ENCODE data around the gene SH3RF2.
"Not testable (repeated sequence)": the region's sequence is repeated elsewhere in the genome, so short reads cannot be mapped to it uniquely, and the experiment has no call there.

The SH3RF2 gene

GRCh38 chr5:145962001-145962400 lies 25.6 kb downstream of the SH3RF2 start:
- Histone ChIP-seq H3K4me1 (ENCODE audit: low read length) (peaks cover 18% of the 10 kb centered on the region; the same call in 1 of the 2 replicates), H4K20me1 (ENCODE audit: insufficient read depth, low read length) (no peaks in the 10 kb centered on the region), H3K4me3 (ENCODE audit: low read length) (no peak overlapping the region), H3K4me2 (ENCODE audit: low read depth, low read length) (no peak overlapping the region), H3K27ac (ENCODE audit: low read length) (no peak overlapping the region), H3K36me3 (replicated peaks; ENCODE audit: insufficient read depth, low read length) (no peaks in the 10 kb centered on the region), H3K9me3 (replicated peaks; ENCODE audit: insufficient read depth, low read length) (no peaks in the 10 kb centered on the region), H3F3A (ENCODE audit: insufficient read depth, low read length) (peaks cover 4% of the 10 kb centered on the region; the same call in 1 of the 2 replicates), H3K27me3 (replicated peaks; ENCODE audit: insufficient read depth, low read length) (no peaks in the 10 kb centered on the region), H3K9me2 (replicated peaks; ENCODE audit: insufficient read depth, low read length) (no peaks in the 10 kb centered on the region), H3K79me2 (ENCODE audit: low read length) (no peaks in the 10 kb centered on the region), H3K9ac (ENCODE audit: low read length) (no peak overlapping the region), H2AFZ (ENCODE audit: low read length) (no peak overlapping the region)
- no peak for DNase-seq
- TF ChIP-seq EZH2 (optimal IDR thresholded peaks at IDR 0.05; ENCODE audit: low read depth, low read length) = no peak
- no peak for TF ChIP-seq EZH2phosphoT487 (IDR thresholded peaks at IDR 0.05; ENCODE audit: low read length)
- no peak for TF ChIP-seq CTCF (IDR thresholded peaks at IDR 0.05; ENCODE audit: low read length)

GRCh38 chr5:145964008-145964407 lies 27.6 kb downstream of the SH3RF2 start:
- not testable (repeated sequence) for H4K20me1 ChIP-seq (ENCODE audit: insufficient read depth, low read length); H3K9ac ChIP-seq (ENCODE audit: low read length); H3F3A ChIP-seq (ENCODE audit: insufficient read depth, low read length); H3K9me2 ChIP-seq (replicated peaks; ENCODE audit: insufficient read depth, low read length); DNase-seq; H2AFZ ChIP-seq (ENCODE audit: low read length); H3K36me3 ChIP-seq (replicated peaks; ENCODE audit: insufficient read depth, low read length); H3K27ac ChIP-seq (ENCODE audit: low read length); H3K9me3 ChIP-seq (replicated peaks; ENCODE audit: insufficient read depth, low read length); H3K4me3 ChIP-seq (ENCODE audit: low read length); H3K4me2 ChIP-seq (ENCODE audit: low read depth, low read length); H3K79me2 ChIP-seq (ENCODE audit: low read length); H3K27me3 ChIP-seq (replicated peaks; ENCODE audit: insufficient read depth, low read length)
- peaks cover 18% of the 10 kb centered on the region; the same call in 1 of the 2 replicates for H3K4me1 ChIP-seq (ENCODE audit: low read length)

- Histone ChIP-seq H3K79me2 (ENCODE audit: low read length) (no peaks in the 10 kb centered on the region), H3K9ac (ENCODE audit: low read length) (no peak overlapping the region), H3K4me2 (ENCODE audit: low read depth, low read length) (no peak overlapping the region), H3K27ac (ENCODE audit: low read length) (no peak overlapping the region), H3K9me2 (replicated peaks; ENCODE audit: insufficient read depth, low read length) (no peaks in the 10 kb centered on the region), H4K20me1 (ENCODE audit: insufficient read depth, low read length) (no peaks in the 10 kb centered on the region), H3K27me3 (replicated peaks; ENCODE audit: insufficient read depth, low read length) (no peaks in the 10 kb centered on the region), H3K9me3 (replicated peaks; ENCODE audit: insufficient read depth, low read length) (no peaks in the 10 kb centered on the region), H3K4me1 (ENCODE audit: low read length) (peaks cover 14% of the 10 kb centered on the region; the same call in 1 of the 2 replicates), H3K36me3 (replicated peaks; ENCODE audit: insufficient read depth, low read length) (no peaks in the 10 kb centered on the region), H2AFZ (ENCODE audit: low read length) (no peak overlapping the region), H3F3A (ENCODE audit: insufficient read depth, low read length) (peaks cover 4% of the 10 kb centered on the region; the same call in 1 of the 2 replicates), H3K4me3 (ENCODE audit: low read length) (no peak overlapping the region)
- no peak for DNase-seq
- TF ChIP-seq EZH2 (optimal IDR thresholded peaks at IDR 0.05; ENCODE audit: low read depth, low read length) (no peak), EZH2phosphoT487 (IDR thresholded peaks at IDR 0.05; ENCODE audit: low read length) (no peak), CTCF (IDR thresholded peaks at IDR 0.05; ENCODE audit: low read length) (no peak)
Measured at GRCh38 chr5:145965804-145966203, 29.4 kb downstream of the SH3RF2 start.

- no peak for TF ChIP-seq EZH2 (optimal IDR thresholded peaks at IDR 0.05; ENCODE audit: low read depth, low read length)
- TF ChIP-seq EZH2phosphoT487 (IDR thresholded peaks at IDR 0.05; ENCODE audit: low read length) = no peak
- no peak for TF ChIP-seq CTCF (IDR thresholded peaks at IDR 0.05; ENCODE audit: low read length)
- Histone ChIP-seq H3K4me3 (ENCODE audit: low read length) (no peak overlapping the region), H4K20me1 (ENCODE audit: insufficient read depth, low read length) (no peaks in the 10 kb centered on the region), H3K4me2 (ENCODE audit: low read depth, low read length) (no peak overlapping the region), H3K79me2 (ENCODE audit: low read length) (no peaks in the 10 kb centered on the region), H3K4me1 (ENCODE audit: low read length) (no peaks in the 10 kb centered on the region), H3K9me3 (replicated peaks; ENCODE audit: insufficient read depth, low read length) (no peaks in the 10 kb centered on the region), H3F3A (ENCODE audit: insufficient read depth, low read length) (no peaks in the 10 kb centered on the region), H3K9me2 (replicated peaks; ENCODE audit: insufficient read depth, low read length) (no peaks in the 10 kb centered on the region), H2AFZ (ENCODE audit: low read length) (no peak overlapping the region), H3K36me3 (replicated peaks; ENCODE audit: insufficient read depth, low read length) (no peaks in the 10 kb centered on the region), H3K27ac (ENCODE audit: low read length) (no peak overlapping the region), H3K9ac (ENCODE audit: low read length) (no peak overlapping the region), H3K27me3 (replicated peaks; ENCODE audit: insufficient read depth, low read length) (no peaks in the 10 kb centered on the region)
- no peak for DNase-seq
Measured at GRCh38 chr5:145967296-145967695, 30.9 kb downstream of the SH3RF2 start.
